ENCODE results near the gene ASF1A. TPM values are rescaled to one million over a fixed set of nuclear protein-coding genes. Genes with fewer than 3 reads are reported as not detected.

Gene ASF1A
- total RNA-seq, 1 donor from 2014 or later = 33.4 TPM

DNA sequence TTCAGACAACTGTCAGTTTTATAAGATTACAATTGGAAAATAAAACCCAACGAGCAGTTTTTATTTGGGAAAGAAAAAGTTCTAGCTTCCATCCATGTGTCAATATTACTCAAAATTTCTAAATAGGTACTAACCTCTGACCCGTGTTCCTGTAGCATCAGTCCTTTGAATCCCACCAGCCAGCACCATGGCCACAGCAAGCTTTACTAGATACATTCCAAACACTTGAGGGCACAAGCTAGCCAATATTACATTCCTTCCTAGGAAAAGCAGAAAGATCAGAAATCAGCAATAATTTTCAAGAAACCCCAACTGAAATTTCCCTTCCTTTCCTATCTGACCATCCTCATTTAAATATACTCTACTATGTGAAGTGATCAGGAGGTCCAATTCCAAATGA is 19.2 kb downstream of the ASF1A start:
- TF ChIP-seq, protein P1, sequence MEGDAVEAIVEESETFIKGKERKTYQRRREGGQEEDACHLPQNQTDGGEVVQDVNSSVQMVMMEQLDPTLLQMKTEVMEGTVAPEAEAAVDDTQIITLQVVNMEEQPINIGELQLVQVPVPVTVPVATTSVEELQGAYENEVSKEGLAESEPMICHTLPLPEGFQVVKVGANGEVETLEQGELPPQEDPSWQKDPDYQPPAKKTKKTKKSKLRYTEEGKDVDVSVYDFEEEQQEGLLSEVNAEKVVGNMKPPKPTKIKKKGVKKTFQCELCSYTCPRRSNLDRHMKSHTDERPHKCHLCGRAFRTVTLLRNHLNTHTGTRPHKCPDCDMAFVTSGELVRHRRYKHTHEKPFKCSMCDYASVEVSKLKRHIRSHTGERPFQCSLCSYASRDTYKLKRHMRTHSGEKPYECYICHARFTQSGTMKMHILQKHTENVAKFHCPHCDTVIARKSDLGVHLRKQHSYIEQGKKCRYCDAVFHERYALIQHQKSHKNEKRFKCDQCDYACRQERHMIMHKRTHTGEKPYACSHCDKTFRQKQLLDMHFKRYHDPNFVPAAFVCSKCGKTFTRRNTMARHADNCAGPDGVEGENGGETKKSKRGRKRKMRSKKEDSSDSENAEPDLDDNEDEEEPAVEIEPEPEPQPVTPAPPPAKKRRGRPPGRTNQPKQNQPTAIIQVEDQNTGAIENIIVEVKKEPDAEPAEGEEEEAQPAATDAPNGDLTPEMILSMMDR (IDR thresholded peaks at IDR 0.05; ENCODE audit: unreplicated experiment) = no peak
- Mint-ChIP-seq H3K27me3 (ENCODE audit: unreplicated experiment) (no peaks in the 10 kb centered on the region), H3K4me3 (ENCODE audit: unreplicated experiment) (no peak overlapping the region), H3K27ac (ENCODE audit: unreplicated experiment) (no peak overlapping the region), H3K36me3 (ENCODE audit: low read depth, unreplicated experiment) (peaks cover 28% of the 10 kb centered on the region), H3K9me3 (ENCODE audit: unreplicated experiment) (no peaks in the 10 kb centered on the region), H3K4me1 (ENCODE audit: unreplicated experiment) (no peaks in the 10 kb centered on the region)
- DNase-seq (ENCODE audit: low spot score) = no peak

DNA sequence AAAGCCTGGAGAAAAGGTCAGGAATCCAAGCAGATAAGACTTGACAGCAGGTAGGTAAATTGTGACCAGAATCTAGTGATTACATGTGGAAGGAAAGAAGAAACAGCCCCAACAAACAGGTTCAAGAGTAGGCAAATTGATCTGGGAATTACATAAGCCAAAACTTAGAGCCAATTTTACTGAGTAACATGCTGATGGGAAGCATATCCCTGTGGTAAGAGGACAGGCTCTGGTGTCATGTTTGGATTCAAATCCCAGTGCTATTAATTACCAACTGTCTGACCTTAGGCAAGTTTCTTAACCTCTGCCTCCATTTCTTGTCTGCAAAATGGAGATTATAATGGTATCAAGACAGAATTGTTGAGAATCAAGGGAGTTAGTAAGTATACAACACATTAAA is 20.6 kb downstream of the ASF1A start:
- Mint-ChIP-seq H3K27ac (ENCODE audit: unreplicated experiment) (no peak overlapping the region), H3K4me3 (ENCODE audit: unreplicated experiment) (no peak overlapping the region)

DNA sequence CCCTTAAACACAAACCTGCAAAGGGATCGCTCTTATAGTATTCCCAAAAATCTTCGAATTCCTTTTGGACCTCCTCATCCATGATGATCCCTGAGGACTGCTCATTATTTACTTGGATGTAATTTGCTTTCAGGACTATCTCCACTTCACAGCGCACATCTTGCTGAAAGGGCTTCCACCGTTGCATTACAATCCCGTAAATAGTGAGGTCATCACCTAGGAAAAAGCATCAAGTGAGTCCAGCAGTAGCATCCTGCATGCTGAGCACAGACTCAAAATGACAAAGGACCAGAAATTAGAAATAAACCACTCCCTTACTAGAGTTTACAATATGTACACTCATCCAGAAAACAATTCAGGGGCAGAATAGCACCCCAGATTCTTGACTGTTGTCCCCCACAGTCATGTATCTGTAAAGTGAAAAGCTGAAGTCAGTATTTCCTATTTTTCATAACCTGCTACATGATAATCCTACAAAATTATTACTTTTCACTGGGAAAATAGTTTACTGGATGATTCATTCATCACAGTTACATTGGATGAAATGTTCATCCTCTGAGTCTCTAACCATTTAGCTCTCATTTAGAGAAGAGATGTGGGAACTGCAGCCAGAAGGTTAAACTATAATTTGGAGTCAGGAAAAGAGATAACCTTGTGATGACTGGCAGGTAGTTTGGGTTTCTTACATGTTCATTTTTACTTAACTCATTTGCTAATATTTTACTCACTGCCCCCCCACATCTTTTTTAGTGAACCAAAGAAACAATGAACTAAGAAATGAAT is 23.8 kb downstream of the ASF1A start:
- Mint-ChIP-seq H3K27ac (ENCODE audit: unreplicated experiment) (no peak overlapping the region), H3K27me3 (ENCODE audit: unreplicated experiment) (no peaks in the 10 kb centered on the region), H3K9me3 (ENCODE audit: unreplicated experiment) (no peaks in the 10 kb centered on the region), H3K4me3 (ENCODE audit: unreplicated experiment) (no peak overlapping the region), H3K36me3 (ENCODE audit: low read depth, unreplicated experiment) (peaks cover 51% of the 10 kb centered on the region), H3K4me1 (ENCODE audit: unreplicated experiment) (no peaks in the 10 kb centered on the region)
- TF ChIP-seq, protein P1 (IDR thresholded peaks at IDR 0.05; ENCODE audit: unreplicated experiment) = no peak
- DNase-seq (ENCODE audit: low spot score) = no peak

More for the DNA sequence above, 20.6 kb downstream of the ASF1A start:
- H3K9me3 Mint-ChIP-seq (ENCODE audit: unreplicated experiment) = no peaks in the 10 kb centered on the region
- H3K4me1 Mint-ChIP-seq (ENCODE audit: unreplicated experiment) = no peaks in the 10 kb centered on the region
- peaks cover 30% of the 10 kb centered on the region for H3K36me3 Mint-ChIP-seq (ENCODE audit: low read depth, unreplicated experiment)
- TF ChIP-seq, protein P1 (IDR thresholded peaks at IDR 0.05; ENCODE audit: unreplicated experiment) = no peak
- DNase-seq (ENCODE audit: low spot score) = no peak
- H3K27me3 Mint-ChIP-seq (ENCODE audit: unreplicated experiment) = no peaks in the 10 kb centered on the region

DNA sequence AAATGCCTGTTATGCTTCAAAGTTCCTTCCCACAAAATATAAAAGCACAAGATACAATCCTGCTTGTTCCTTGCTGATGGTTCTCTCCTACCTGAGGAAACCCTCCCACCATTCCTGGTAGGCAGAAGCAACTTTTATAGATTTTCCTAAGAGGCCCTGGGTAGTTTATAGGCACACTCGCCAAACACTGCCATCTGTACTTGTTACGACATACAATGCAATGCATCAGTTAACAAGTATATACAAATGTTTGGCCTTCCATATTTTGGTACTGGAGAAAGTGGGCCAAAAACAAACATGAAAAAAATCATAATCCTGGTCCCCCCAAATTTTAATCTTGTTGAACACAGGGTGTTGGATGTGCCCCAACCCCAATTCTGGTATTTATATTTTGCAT is 24.4 kb downstream of the ASF1A start:
- DNase-seq (ENCODE audit: low spot score) = no peak
- Mint-ChIP-seq H3K4me1 (ENCODE audit: unreplicated experiment) (no peaks in the 10 kb centered on the region), H3K27me3 (ENCODE audit: unreplicated experiment) (no peaks in the 10 kb centered on the region), H3K9me3 (ENCODE audit: unreplicated experiment) (no peaks in the 10 kb centered on the region), H3K4me3 (ENCODE audit: unreplicated experiment) (no peak overlapping the region), H3K27ac (ENCODE audit: unreplicated experiment) (no peak overlapping the region), H3K36me3 (ENCODE audit: low read depth, unreplicated experiment) (peaks cover 48% of the 10 kb centered on the region)
- TF ChIP-seq, protein P1 (IDR thresholded peaks at IDR 0.05; ENCODE audit: unreplicated experiment) = no peak

DNA sequence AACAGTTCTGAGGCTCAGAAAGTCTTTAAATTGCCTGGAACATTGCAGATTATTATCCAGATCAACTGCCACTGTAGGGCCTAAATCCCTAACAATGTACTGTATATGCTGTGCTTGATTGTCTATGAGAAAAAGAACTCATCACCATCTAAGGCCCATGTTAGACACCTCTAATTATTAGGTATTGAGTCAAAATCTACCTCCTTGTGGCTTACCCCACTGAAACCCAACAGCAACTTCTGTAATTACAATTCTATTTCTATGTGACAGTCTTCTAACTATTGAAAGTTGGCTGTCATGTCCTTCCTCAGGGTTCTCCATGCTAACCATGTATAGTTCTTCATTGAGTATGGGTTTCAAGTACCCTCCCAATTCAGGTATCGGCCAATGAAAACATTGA is 27.1 kb downstream of the ASF1A start:
- Mint-ChIP-seq H3K4me1 (ENCODE audit: unreplicated experiment) (no peaks in the 10 kb centered on the region), H3K4me3 (ENCODE audit: unreplicated experiment) (no peak overlapping the region), H3K9me3 (ENCODE audit: unreplicated experiment) (no peaks in the 10 kb centered on the region), H3K27ac (ENCODE audit: unreplicated experiment) (no peak overlapping the region), H3K27me3 (ENCODE audit: unreplicated experiment) (no peaks in the 10 kb centered on the region), H3K36me3 (ENCODE audit: low read depth, unreplicated experiment) (peaks cover 34% of the 10 kb centered on the region)
- DNase-seq (ENCODE audit: low spot score) = no peak
- TF ChIP-seq, protein P1 (IDR thresholded peaks at IDR 0.05; ENCODE audit: unreplicated experiment) = no peak
